GM21576 (cell line): ENCODE data around the gene MORN3.
A peak's percentile ranks its signal among the peaks of the same experiment; 100 is the strongest.
"Not testable (repeated sequence)": the region's sequence is repeated elsewhere in the genome, so short reads cannot be mapped to it uniquely, and the experiment has no call there.

Experiments
- ATAC-seq: cut with Tn5 transposase; IDR thresholded peaks from one replicate; pipeline ENCODE4 v1.9.1; 2021; ENCODE audit warnings: mild to moderate bottlenecking, moderate library complexity; ENCODE audit not compliant: unreplicated experiment

Gene MORN3, protein sequence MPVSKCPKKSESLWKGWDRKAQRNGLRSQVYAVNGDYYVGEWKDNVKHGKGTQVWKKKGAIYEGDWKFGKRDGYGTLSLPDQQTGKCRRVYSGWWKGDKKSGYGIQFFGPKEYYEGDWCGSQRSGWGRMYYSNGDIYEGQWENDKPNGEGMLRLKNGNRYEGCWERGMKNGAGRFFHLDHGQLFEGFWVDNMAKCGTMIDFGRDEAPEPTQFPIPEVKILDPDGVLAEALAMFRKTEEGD

DNA sequence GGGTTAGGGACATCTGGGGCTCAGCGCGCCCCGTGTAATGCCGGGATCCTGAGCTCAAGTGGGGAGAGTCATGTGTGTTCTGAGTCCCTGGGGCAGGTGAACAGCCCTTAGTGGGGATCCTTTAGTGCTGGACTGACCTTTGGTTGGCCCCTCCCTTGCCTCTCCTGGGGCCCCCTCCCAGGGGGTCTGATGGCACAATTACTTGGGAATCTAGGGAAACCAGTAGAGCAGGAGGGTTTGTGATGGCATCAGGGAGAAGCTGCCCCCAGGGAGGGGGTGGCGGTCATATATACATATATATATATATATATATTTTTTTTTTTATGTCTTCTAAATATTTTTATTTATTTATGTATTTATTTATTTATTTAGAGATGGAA, at the start of gene MORN3:
Gene MORN3 (minus strand): TSS at position 134 of the 380 bp plus-strand sequence. CDS start 171 bp downstream, outside the sequence.
- ATAC-seq: no peak

DNA sequence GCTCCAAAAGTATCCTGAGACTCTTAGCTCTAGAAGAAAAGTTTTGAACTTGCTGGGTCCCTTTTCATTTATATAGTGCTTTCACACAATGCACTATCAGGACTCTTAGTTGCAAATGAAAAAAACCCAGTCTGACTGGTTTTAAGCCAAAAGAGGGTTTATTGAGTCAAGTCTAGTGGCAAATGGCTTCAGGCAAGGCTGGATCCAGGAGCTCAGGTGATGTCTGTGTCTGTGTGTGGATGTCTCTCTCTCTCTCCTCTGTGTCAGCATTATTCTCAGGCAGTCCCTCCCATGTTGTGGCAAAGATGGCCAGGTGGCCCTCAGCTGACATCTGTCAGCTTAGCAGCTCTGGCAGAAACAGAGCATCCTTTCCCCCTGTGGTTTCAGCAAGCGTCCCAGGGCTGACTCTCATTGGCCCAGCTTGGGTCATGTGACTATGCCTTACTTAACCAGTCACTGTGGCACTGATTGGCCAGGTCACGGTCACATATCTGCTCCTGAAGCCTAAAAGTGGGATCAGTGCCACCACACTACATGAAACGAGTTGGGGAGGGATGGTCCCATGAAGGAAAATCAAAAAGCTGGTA, 49.3 kb upstream of the MORN3 start:
- no peak for ATAC-seq

DNA sequence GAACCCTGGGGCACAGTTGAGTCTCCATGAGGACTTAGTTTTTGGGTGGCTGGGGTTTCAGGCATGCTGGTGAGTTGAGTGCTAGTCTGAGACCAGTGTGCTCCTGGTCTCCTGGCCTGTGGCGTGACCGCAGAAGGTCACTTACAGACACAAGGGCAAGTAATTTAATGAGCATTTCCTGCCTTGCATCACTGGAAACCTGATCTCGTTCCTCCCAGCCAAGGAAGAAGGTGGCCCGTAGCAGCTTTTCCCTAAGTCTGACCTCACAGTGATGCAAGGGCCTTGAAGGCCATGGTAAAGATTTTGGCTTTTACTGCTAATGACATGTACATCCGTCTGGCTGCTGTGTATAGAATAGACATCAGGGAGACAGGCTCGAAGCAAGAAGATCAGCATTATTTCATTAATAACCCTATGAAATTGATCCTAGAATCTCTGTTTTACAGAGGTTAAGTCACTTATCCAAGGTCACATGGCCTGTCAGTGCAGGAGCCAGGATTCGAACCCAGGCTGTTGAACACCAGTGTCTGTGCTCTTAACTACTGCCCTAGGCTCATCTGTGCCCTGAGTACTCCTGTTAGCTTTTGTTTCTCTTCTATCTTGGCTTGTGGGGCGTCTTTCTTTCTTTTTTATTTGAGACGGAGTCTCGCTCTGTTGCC, 47.7 kb upstream of the MORN3 start:
- no peak for ATAC-seq

DNA sequence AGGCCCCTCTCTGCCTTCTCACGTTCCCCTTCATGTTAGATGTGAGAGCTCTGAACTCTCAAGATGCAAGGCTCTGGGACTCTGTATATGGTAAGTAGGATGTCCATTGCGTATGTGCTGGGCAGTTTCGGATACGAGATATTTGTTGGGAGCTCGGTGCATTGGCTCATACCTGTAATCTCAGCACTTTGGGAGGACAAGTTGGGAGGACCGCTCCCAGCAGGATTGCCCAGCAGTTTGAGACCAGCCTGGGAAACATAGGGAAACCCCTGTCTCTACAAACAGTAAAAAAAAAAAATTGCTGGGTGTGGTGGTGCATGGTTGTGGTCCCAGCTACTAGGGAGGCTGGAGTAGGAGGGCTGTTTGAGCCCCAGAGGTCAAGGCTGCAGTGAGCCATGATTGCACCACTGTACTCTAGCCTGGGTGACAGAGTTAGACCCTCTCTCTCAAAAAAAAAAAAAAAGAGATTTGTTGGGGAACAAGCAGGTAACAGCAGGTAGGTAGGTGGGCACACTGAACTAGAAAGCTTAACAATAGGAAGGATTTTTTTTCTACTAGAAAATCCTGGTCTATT, 46.5 kb upstream of the MORN3 start:
- no peak for ATAC-seq

DNA sequence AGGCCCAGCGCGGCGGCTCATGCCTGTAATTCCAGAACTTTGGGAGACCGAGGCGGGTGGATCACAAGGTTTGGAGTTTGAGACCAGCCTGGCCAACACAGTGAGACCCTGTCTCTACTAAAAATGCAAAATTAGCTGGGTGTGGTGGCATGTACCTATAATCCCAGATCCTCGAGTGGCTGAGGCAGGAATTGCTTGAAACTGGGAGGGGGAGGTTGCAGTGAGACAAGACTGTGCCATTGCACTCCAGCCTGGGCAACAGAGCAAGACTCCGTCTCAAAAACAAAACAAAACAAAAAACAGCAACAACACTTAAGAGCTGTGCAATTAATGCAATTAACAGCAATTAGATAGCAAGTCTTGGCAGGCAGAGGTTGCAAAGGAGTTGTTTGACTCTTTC, 45.6 kb upstream of the MORN3 start:
- not testable (repeated sequence) for ATAC-seq

DNA sequence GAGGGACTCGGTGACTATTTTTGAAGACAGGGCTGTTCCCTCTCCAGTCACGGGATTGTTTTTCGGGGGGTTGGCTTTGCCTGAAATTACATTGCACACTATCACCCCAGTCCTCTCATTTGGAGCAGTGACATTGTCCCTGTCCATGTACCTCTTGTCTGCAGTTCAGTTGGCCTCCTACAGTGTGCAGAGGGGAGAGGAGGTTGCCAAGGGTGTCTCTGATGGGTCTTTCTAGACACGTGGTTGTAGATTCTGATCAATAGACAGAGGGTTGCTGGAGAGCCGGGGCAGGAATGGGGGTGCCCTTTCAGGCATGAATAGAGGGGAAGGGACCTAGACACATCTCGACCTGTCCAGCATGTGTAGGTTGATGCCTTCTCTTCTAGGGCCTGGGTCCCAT, 44.3 kb upstream of the MORN3 start:
- no peak for ATAC-seq

DNA sequence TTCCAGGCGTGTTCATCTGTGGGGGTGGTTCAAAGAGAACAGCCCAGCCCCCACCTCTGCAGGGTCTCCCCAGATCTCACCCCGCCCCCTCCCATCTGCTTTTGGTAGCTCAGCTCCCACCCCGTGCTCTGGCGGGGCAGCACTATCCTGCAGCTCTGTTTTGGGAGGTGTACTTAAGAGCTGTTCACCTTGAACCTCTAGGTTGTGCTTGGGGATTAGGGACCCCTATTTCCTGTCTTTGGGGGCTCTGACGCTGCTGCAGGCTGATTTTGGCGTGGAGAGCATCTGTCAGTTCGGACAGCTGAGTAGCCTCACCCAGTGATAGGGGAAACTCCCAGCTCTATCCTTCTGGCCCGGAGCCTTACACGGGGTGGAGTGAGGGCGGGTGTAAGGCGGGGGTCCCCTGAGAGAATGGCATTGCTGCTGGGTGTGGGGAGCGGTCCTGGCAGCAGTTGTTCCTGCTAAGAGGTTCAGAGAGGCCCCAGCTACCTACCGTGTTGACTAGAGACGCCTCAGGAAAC, 43.9 kb upstream of the MORN3 start:
- peak; percentile 3 for ATAC-seq

DNA sequence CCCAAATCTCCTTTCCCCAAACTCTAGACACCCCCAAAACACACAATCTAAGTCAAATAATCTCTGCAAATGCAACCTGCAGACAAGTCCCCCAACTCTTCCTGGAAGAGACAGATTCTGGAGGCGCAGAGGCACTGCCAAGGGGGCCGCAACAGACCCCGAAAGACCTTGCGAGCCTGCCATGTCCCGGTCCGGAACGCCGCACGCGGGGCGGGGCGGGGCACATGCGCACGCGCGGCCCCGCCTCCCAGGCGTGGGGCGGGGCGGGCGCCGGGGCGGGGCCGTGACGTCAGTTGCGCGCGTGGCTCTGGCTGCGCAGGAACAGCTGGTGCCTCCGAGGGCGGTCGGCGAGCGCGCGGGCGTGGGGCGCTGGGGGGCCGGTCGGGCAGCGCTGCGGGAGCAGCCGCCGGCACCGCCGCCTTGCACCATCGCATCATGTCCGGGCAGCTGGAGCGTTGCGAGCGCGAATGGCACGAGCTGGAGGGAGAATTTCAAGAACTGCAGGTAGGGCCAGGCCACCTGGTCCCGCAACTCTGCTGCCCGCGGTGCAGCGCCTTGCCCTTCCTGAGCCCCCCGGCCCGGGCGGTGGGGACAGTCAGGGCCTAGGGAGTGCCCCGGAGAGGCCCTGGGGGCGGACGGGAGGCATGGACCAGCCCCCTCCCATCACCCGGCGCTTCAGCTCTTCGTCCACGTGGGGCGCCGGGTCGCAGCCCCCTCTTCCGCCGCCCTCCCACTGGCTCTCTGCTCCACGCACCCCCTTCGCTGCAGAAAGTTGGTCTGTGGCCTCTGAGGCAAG, 43.2 kb upstream of the MORN3 start, which contains the start of gene TMEM120B:
Gene TMEM120B (plus strand): TSS at position 292 of the 796 bp plus-strand sequence. CDS start 144 bp downstream, at position 436.
- peak; percentile 74 for ATAC-seq

DNA sequence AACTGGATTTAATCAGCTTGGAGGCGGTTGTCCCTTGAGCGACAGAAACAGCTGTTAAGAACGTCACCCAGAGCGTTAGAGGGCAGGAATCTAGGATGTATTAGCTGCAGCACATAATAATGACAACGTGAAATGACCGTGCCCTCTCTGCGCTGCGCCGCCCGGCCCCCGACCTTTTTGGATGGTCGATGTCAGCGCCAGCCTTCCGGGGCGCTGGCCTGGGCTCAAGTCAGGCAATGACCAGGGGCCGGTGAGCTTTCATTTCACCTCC, 42.7 kb upstream of the MORN3 start:
- peak; percentile 22 for ATAC-seq

DNA sequence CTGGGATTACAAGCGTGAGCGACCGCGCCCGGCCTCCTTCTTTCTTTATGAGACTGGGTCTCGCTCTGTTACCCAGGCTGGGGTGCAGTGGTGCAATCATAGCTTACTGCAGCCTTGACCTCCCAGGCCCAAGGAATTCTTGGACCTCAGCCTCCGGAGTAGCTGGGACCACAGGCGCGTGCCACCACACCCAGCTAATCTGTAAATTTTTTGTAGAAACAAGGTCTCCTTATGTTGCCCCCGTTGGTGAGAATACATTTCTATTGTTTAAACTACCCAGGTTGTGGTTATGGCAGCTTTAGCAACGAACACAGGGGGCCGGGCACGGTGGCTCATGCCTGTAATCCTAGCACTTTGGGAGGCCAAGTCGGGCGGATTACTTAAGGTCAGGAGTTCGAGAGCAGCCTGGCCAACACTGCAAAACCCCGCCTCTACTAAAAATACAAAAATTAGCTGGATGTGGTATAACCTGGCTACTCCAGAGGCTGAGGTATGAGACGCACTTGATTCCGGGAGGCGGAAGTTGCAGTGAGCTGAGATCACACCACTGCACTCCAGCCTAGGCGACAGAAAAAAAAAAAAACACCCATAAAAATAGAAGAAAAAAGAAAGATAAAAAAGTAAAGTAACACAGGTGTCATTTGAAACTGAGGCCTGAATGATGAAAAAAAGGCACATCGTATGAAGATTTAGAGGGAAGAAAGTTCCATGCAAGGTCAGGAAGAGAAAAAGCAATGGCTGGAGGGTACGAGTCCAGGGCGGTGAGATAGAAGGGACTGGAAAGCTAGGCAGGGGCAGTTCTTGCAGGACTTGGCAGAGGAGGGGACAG, 42.1 kb upstream of the MORN3 start:
- ATAC-seq: no peak

DNA sequence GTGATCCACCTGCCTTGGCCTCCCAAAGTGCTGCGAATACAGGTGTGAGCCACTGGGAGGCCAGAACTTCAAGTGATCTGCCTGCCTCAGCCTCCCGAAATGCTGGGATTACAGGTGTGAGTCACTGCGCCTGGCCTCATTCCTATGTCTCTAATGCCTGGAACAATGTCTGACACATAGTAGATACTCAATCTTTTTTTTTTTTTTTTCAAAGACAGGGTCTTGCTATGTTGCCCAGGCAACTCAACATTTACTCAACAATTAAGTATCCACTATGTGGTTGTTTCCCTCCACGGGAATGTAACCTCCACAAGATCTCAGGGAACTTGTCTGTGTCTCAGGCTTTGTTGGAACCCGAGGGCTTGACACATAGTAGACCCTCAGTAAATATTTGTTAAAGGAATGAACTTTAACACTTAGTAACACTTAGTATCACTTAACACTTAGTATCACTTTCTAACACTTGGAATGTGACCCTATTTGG, 40.1 kb upstream of the MORN3 start:
- no peak for ATAC-seq

DNA sequence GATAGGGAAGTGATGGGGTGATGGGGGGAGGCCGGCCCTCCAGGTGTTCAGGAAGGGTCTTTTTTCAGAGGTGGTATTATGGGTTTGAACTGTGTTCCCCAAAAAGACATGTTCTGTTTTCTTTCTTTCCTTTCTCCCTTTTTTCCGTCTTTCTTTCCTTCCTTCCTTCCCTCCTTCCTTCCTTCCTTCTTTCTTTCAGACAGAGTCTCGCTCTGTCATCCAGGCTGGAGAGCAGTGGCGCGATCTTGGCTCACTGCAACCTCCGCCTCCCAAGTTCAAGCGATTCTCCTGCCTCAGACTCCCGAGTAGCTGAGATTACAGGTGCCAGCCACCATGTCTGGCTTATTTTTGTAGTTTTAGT, 39.6 kb upstream of the MORN3 start:
- ATAC-seq: not testable (repeated sequence)

DNA sequence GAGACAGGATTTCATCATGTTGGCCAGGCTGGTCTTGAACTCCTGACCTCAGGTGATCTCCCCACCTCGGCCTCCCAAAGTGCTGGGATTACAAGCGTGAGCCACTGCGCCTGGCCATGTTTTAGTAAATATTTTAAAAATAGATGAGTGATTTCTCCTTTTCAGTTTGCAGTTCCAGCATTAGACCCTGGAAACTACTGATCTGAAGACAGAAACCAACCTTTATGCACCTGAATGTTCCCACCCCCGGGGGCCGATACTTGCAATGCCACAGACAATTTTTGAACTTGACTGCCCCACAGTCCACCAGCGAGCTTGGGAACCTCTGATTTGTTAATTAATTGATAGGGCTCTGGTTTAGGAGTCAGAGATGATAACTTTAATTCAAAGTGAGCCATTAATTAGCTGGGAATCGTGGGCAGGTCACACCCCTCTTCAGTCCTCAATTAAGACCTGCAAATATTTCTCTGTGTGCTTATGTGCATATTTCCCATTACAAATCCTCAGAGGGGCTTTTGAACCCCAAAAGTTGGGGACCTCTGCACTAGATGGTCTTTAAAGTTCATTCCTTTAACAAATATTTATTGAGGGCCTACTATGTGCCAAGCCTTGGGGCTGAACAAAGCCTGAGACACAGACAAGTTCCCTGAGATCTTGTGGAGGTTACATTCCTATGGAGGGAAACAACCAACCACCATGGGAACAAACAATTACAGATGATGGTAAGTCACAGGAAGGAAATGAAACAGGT, 39.0 kb upstream of the MORN3 start:
- no peak for ATAC-seq

DNA sequence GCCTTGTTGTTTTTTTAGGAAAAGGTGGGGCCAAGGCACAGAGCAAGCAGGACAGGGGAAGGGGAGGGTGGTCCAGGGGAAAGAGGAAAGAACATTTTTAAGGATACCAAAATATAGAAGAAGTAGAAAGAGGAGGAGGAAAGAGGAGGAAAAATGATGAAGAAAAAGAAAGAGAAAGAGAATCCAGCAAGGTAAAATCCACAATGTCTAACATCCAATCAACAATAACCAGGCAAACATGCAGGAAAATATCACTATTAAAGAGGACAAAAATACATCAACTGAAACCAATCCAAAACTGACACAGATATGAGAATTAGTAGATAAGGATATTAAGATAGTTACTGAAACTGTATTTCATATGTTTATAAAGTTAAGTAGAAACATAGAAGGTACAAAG, 36.1 kb upstream of the MORN3 start:
- no peak for ATAC-seq

DNA sequence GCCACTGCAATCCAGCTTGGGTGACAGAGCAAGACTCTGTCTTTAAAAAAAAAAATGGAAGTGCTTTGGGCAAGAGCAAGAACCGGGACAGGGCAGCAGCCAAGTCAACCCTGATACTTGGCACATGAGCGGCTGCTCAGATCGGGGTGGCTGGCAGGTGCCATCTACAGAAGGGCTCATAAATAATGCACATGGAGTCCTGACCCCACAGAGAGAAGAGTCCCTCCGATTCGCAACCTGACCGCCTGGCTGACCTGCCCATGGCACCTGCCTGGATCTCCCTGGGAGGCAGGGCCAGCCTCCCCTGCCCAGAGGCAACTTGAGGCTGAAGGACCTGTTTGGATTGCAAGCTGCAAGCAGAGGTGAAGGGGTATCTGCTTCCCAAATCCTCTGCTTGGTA, 33.5 kb upstream of the MORN3 start:
- ATAC-seq: no peak

DNA sequence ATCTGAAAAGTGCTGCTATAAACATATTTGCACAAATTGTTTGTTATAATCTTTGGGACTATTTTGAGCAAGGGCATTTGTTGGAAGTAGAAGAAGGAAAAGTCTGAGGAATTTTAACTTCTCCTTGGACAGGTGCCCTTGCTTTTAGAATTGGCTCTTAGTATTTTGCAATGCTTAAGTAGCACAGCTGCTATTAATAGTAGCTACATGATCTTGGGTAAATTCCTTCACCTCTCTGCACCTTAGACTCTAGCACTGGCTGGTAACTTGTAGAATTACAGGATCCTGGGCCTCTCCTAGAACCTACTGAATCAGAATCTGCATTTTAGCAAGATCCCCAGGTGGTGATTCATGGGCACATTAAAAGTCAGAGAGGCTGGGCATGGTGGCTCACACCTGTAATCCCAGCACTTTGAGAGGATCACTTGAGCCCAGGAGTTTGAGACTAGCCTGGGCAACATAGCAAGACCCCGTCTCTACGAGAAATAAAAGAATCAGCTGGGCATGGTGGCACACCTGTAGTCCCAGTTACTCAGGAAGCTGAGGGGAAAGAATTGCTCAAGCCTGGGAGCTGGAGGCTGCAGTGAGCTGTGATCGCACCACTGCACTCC, 32.3 kb upstream of the MORN3 start:
- ATAC-seq: no peak

DNA sequence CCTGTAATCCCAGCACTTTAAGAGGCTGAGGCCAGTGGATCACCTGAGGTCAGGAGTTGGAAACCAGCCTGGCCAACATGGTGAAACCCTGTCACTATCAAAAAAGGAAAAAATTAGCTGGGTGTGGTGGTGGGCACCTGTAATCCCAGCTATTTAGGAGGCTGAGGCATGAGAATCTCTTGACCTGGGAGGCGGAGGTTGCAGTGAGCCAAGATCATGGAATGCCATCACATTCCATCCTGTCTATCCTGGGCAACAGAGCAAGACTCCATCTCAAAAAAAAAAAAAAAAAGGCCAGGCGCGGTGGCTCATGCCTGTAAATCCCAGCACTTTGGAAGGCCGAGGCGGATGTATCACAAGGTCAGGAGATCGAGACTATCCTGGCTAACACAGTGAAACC, 28.4 kb upstream of the MORN3 start:
- ATAC-seq: not testable (repeated sequence)

DNA sequence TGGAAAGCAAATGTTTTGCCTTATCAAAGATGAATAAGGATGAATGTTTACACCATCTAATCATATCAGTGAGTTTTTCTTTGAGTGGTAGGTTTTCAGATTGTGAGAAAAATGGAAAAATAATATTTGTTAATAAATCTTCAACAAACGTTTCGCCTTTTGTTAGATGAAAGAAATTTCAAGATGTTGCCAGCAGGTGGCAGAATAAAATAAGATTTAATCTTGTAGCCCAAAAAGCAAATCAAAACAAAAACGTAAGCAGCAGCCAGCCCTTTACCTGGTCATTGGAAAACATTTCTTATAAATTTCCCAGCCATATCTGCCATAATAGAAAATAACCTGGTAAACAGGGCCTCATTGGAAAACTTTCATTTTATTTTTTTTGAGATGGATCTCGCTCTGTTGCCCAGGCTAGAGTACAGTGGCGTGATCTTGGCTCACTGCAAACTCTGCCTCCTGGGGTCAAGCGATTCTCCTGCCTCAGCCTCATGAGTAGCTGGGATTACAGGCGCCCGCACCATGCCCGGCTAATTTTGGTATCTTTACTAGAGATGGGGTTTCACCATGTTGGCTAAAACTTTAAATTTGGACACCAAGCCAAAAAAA, 27.7 kb upstream of the MORN3 start:
- ATAC-seq: no peak
